Loucy (cell line): ENCODE data around the gene YIPF1.

Experiments used
- H2AFZ ChIP-seq: fragments of 200-600 bp; sonication (generic); 2 replicates; pipeline ENCODE4 v1.6.0; 2016; ENCODE audit warnings: antibody characterized with exemption, mild to moderate bottlenecking, low read length, moderate library complexity
- H3F3A ChIP-seq: fragments of 200-600 bp; 2 replicates; pipeline ENCODE4 v1.6.0; 2016; ENCODE audit warnings: antibody characterized with exemption, low read depth, mild to moderate bottlenecking
- H3K27me3 ChIP-seq: fragments of 200-600 bp; sonication (generic); 2 replicates; pipeline ENCODE4 v1.6.1; 2014; ENCODE audit warnings: low read length, mild to moderate bottlenecking; ENCODE audit not compliant: insufficient read depth, poor library complexity, severe bottlenecking
- H3K36me3 ChIP-seq: fragments of 200-600 bp; sonication (generic); 2 replicates; pipeline ENCODE4 v1.6.1; 2016; ENCODE audit warnings: low read length; ENCODE audit not compliant: insufficient read depth
- H3K4me1 ChIP-seq: fragments of 200-600 bp; sonication (generic); 2 replicates; pipeline ENCODE4 v1.5.1; 2014; ENCODE audit warnings: low read length, mild to moderate bottlenecking; ENCODE audit not compliant: insufficient read depth, poor library complexity, severe bottlenecking
- H3K4me2 ChIP-seq: fragments of 200-600 bp; sonication (generic); 2 replicates; pipeline ENCODE4 v1.6.0; 2014; ENCODE audit warnings: antibody characterized with exemption, low read length, low read depth, mild to moderate bottlenecking; ENCODE audit not compliant: poor library complexity, severe bottlenecking
- H3K4me3 ChIP-seq: fragments of 200-600 bp; sonication (generic); 2 replicates; pipeline ENCODE4 v1.5.1; 2014; ENCODE audit warnings: low read length, mild to moderate bottlenecking, mixed read lengths; ENCODE audit not compliant: poor library complexity, severe bottlenecking
- H3K79me2 ChIP-seq: fragments of 200-600 bp; sonication (generic); 2 replicates; pipeline ENCODE4 v1.6.1; 2014; ENCODE audit warnings: low read length; ENCODE audit not compliant: insufficient read depth
- H3K9ac ChIP-seq: fragments of 200-600 bp; sonication (generic); 2 replicates; pipeline ENCODE4 v1.6.0; 2014; ENCODE audit warnings: mild to moderate bottlenecking, low read depth, low read length, moderate library complexity; ENCODE audit not compliant: poor library complexity, severe bottlenecking
- H3K9me2 ChIP-seq: fragments of 200-600 bp; sonication (generic); replicated peaks from 2 replicates; pipeline ENCODE4 v1.6.1; 2016; ENCODE audit warnings: low read depth, low read length, mixed read lengths
- H3K9me3 ChIP-seq: fragments of 200-600 bp; sonication (generic); 2 replicates; pipeline ENCODE4 v1.6.1; 2014; ENCODE audit warnings: mild to moderate bottlenecking, antibody characterized with exemption, low read length, low read depth; ENCODE audit not compliant: insufficient read depth
- H4K20me1 ChIP-seq: fragments of 200-600 bp; sonication (generic); 2 replicates; pipeline ENCODE4 v1.6.0; 2014; ENCODE audit warnings: antibody characterized with exemption, low read length, mild to moderate bottlenecking; ENCODE audit not compliant: insufficient read depth, poor library complexity, severe bottlenecking
- CTCF ChIP-seq: fragments of 200-600 bp; sonication (generic); conservative IDR thresholded peaks from 2 replicates; pipeline ENCODE4 v1.5.1; 2014; ENCODE audit warnings: mild to moderate bottlenecking, antibody characterized with exemption, low read length
- EZH2phosphoT487 ChIP-seq: fragments of 200-600 bp; IDR thresholded peaks from 2 replicates; pipeline ENCODE4 v1.6.1; 2018; ENCODE audit warnings: antibody characterized with exemption, mild to moderate bottlenecking, moderate library complexity, borderline replicate concordance

YIPF1 gene

GRCh38 chr1:53902235-53903138 is 12.9 kb upstream of the YIPF1 start:
- Histone ChIP-seq H4K20me1 (no peaks in the 10 kb centered on the region), H3K36me3 (no peaks in the 10 kb centered on the region), H3K9me2 (no peaks in the 10 kb centered on the region), H3K4me1 (no peaks in the 10 kb centered on the region), H3K4me2 (no peak overlapping the region), H3K4me3 (no peak overlapping the region), H3K9me3 (no peaks in the 10 kb centered on the region), H3K27me3 (no peaks in the 10 kb centered on the region), H3K79me2 (no peaks in the 10 kb centered on the region), H3K9ac (no peak overlapping the region), H2AFZ (no peak overlapping the region), H3F3A (no peaks in the 10 kb centered on the region)
- no peak for TF ChIP-seq CTCF
- TF ChIP-seq EZH2phosphoT487, result no peak

GRCh38 chr1:53899708-53900107 is 10.1 kb upstream of the YIPF1 start:
- H3K9me3 ChIP-seq, result no peaks in the 10 kb centered on the region
- no peaks in the 10 kb centered on the region for H3F3A ChIP-seq
- TF ChIP-seq EZH2phosphoT487 (no peak), CTCF (no peak)
- H3K4me2 ChIP-seq, result no peak overlapping the region
- H3K27me3 ChIP-seq, result no peaks in the 10 kb centered on the region
- no peak overlapping the region for H2AFZ ChIP-seq
- no peaks in the 10 kb centered on the region for H3K79me2 ChIP-seq
- H3K36me3 ChIP-seq, result no peaks in the 10 kb centered on the region
- H3K9me2 ChIP-seq, result no peaks in the 10 kb centered on the region
- H3K4me1 ChIP-seq, result no peaks in the 10 kb centered on the region
- no peak overlapping the region for H3K9ac ChIP-seq
- no peaks in the 10 kb centered on the region for H4K20me1 ChIP-seq
- no peak overlapping the region for H3K4me3 ChIP-seq

DNA sequence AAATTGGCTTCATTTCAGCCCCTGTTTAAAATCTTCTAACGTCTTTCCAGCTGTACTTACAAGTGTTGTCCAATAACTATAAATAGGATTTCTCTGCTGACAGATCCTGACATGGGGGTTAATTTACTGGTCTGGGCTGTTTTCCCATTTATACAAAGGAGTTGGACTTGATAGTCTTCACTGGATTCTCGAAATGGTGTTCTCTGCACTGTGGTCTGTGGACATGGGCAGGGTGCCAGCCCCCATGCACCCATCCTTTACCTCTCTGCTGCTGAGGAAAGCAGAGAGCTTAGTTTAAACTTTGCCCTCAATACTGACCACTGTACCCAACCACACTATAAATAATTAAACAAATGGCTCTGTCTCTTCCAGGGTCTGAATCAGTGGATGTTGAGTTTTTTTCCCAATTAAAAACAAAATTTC is 9.6 kb upstream of the YIPF1 start:
- Histone ChIP-seq H2AFZ (no peak overlapping the region), H3K9me2 (no peaks in the 10 kb centered on the region), H3K9ac (no peak overlapping the region), H4K20me1 (no peaks in the 10 kb centered on the region), H3K4me3 (no peak overlapping the region), H3K4me2 (no peak overlapping the region), H3K27me3 (no peaks in the 10 kb centered on the region), H3K36me3 (no peaks in the 10 kb centered on the region), H3K9me3 (no peaks in the 10 kb centered on the region), H3K79me2 (no peaks in the 10 kb centered on the region), H3K4me1 (no peaks in the 10 kb centered on the region), H3F3A (no peaks in the 10 kb centered on the region)
- TF ChIP-seq CTCF (no peak), EZH2phosphoT487 (no peak)
